A673 (cell line): Measurements from ENCODE around the gene TMEM165.

ENCODE experiments used
- CTCF ChIP-seq: fragments of 300-800, 200-600 bp; sonication (generic); conservative IDR thresholded peaks from 2 replicates; pipeline ENCODE4 v1.5.1; 2017; ENCODE audit warnings: low read depth, mild to moderate bottlenecking, antibody characterized with exemption, low read length, moderate library complexity, mixed read lengths
- EZH2 ChIP-seq: fragments of 200-600 bp; sonication (generic); IDR thresholded peaks from 2 replicates; pipeline ENCODE4 v1.6.1; 2017; ENCODE audit warnings: borderline replicate concordance, low read depth, mild to moderate bottlenecking, mixed read lengths, antibody characterized with exemption, low read length; ENCODE audit not compliant: poor library complexity, severe bottlenecking

- no peak for TF ChIP-seq EZH2
- TF ChIP-seq CTCF, result no peak
These were observed 2.7 kb downstream of the TMEM165 start for GRCh38 chr4:55398461-55398860.
